Dermis microvascular lymphatic vessel endothelial cell (primary cell): ENCODE data around the gene PLEKHM1. TPM values are rescaled to one million over a fixed set of nuclear protein-coding genes. Genes with fewer than 3 reads are reported as not detected.

Experiments used
- DNase-seq, 2 donors: peaks; one replicate each; pipeline versions ENCODE4 v3.0.0 to v3.0.0-alpha.2; 2010; ENCODE audit warnings: low read depth in 2 of 2
- total RNA-seq: library from RNA; depleted of rRNA; stranded (reverse); fragments of >200 nt; gene quantifications from 2 replicates; pipeline ENCODE4 v1.2.1, GENCODE V29; 2014

Gene PLEKHM1
- total RNA-seq, 1 donor from 2014 or later: 12.7 TPM

- DNase-seq: no peak
Measured at GRCh38 chr17:45441526-45442310, 48.8 kb downstream of the PLEKHM1 start.

GRCh38 chr17:45440839-45441515, 49.5 kb downstream of the PLEKHM1 start:
- DNase-seq: peak; percentile 43 to 85

- DNase-seq: peak in 1 of 2 donors; percentile 68
Measured at GRCh38 chr17:45440161-45440778, 50.3 kb downstream of the PLEKHM1 start.

- no peak for DNase-seq
Measured at GRCh38 chr17:45438931-45439610, 51.5 kb downstream of the PLEKHM1 start.

- DNase-seq: no peak
Measured at GRCh38 chr17:45437465-45438283, 52.8 kb downstream of the PLEKHM1 start.

GRCh38 chr17:45436625-45437464, 53.7 kb downstream of the PLEKHM1 start:
- no peak for DNase-seq

GRCh38 chr17:45436161-45436560, 54.4 kb downstream of the PLEKHM1 start:
- no peak for DNase-seq

- DNase-seq: no peak
Measured at GRCh38 chr17:45435481-45435880, 55.0 kb downstream of the PLEKHM1 start.

GRCh38 chr17:45433159-45433535, 57.4 kb downstream of the PLEKHM1 start:
- DNase-seq: no peak

GRCh38 chr17:45432405-45433158, 57.9 kb downstream of the PLEKHM1 start, which contains the start of gene ARHGAP27:
Gene ARHGAP27, minus strand, starts transcription at chr17:45432870. Its CDS starts 2,591 bp downstream, at chr17:45430279.
- peak; percentile 39 to 75 for DNase-seq

GRCh38 chr17:45431531-45432404, 58.8 kb downstream of the PLEKHM1 start:
- peak; percentile 37 to 73 for DNase-seq

- no peak for DNase-seq
Measured at GRCh38 chr17:45430738-45431530, 59.6 kb downstream of the PLEKHM1 start.

GRCh38 chr17:45430006-45430737, 60.3 kb downstream of the PLEKHM1 start:
- DNase-seq: no peak

- DNase-seq: no peak
Measured at GRCh38 chr17:45429339-45430005, 61.0 kb downstream of the PLEKHM1 start.

GRCh38 chr17:45428931-45429338, 61.6 kb downstream of the PLEKHM1 start:
- no peak for DNase-seq

GRCh38 chr17:45428050-45428617, 62.4 kb downstream of the PLEKHM1 start:
- peak; percentile 31 to 76 for DNase-seq
